Sciatic nerve (tissue), 2 donors: ENCODE measurements around the gene ISG20L2. TPM values are rescaled to one million over a fixed set of nuclear protein-coding genes. Genes with fewer than 3 reads are reported as not detected.

ENCODE experiments used
- ATAC-seq: fragments of 200-7000 bp; cut with Tn5 transposase; one replicate; pipeline ENCODE4 v1.9.1; 2020; ENCODE audit warnings: mild to moderate bottlenecking, moderate library complexity
- DNase-seq: peaks from one replicate; pipeline ENCODE4 v3.0.0-alpha.2; 2020; ENCODE audit warnings: low spot score
- intact Hi-C: fragments of 100-400 bp; cut with DNase I; formaldehyde crosslinking; loops from one replicate; pipeline ENCODE4 v1.14.2; 2022
- total RNA-seq: library from RNA; stranded (reverse); fragmentation: NEBNext Ultra II Directional; extraction: Animal tissue kit (Norgen Biotek cat#: 25700); gene quantifications from one replicate; pipeline ENCODE4 v1.2.1, GENCODE V29; 2021
- donor health status: DM: no; HTN: no; CAD: no.
- donor health status: DM: no; HTN: no; CAD: no.

Gene ISG20L2
- total RNA-seq, 1 donor from 2014 or later = 19.4 TPM

- ATAC-seq (no peak), DNase-seq (no peak)
- intact Hi-C loops = no loop called here
Measured at GRCh38 chr1:156756355-156756754, 27.8 kb upstream of the ISG20L2 start.

GRCh38 chr1:156755527-156755950, 27.0 kb upstream of the ISG20L2 start:
- DNase-seq (no peak), ATAC-seq (no peak)
- intact Hi-C loops = no loop called here

- no peak for ATAC-seq
- no peak for DNase-seq
- intact Hi-C loops = no loop called here
Measured at GRCh38 chr1:156754219-156754618, 25.7 kb upstream of the ISG20L2 start.

GRCh38 chr1:156752843-156753482, 24.4 kb upstream of the ISG20L2 start:
- DNase-seq (peak; percentile 50), ATAC-seq (no peak)
- intact Hi-C loops = no loop called here

- intact Hi-C loops = no loop called here
- peak; percentile 85 for ATAC-seq
Measured at GRCh38 chr1:156751757-156752481, 23.4 kb upstream of the ISG20L2 start.

GRCh38 chr1:156751451-156751756, 22.8 kb upstream of the ISG20L2 start, which contains the start of gene HDGF:
HDGF (minus strand) TSS chr1:156751675; CDS start chr1:156751429, 246 bp downstream.
- no peak for DNase-seq
- intact Hi-C loops = no loop called here
- ATAC-seq = no peak

More at GRCh38 chr1:156751757-156752481, 23.4 kb upstream of the ISG20L2 start:
- DNase-seq = peak; percentile 98

- intact Hi-C loops = no loop called here
- ATAC-seq (no peak), DNase-seq (peak; percentile 84)
Measured at GRCh38 chr1:156750711-156751450, 22.3 kb upstream of the ISG20L2 start.

GRCh38 chr1:156750191-156750672, 21.7 kb upstream of the ISG20L2 start:
- no peak for ATAC-seq
- intact Hi-C loops = no loop called here
- DNase-seq = no peak

- intact Hi-C loops = no loop called here
- DNase-seq (no peak), ATAC-seq (no peak)
Measured at GRCh38 chr1:156749419-156750118, 21.0 kb upstream of the ISG20L2 start.

- DNase-seq = no peak
- intact Hi-C loops = no loop called here
- peak; percentile 7 for ATAC-seq
Measured at GRCh38 chr1:156748670-156749418, 20.3 kb upstream of the ISG20L2 start.

- intact Hi-C loops = no loop called here
- no peak for ATAC-seq
Measured at GRCh38 chr1:156747742-156748669, 19.4 kb upstream of the ISG20L2 start.

GRCh38 chr1:156746728-156747631, 18.4 kb upstream of the ISG20L2 start:
- intact Hi-C loops = no loop called here
- peak; percentile 98 for DNase-seq
- peak; percentile 82 for ATAC-seq

More at GRCh38 chr1:156747742-156748669, 19.4 kb upstream of the ISG20L2 start:
- no peak for DNase-seq

- intact Hi-C loops = no loop called here
- DNase-seq (no peak), ATAC-seq (no peak)
Measured at GRCh38 chr1:156746406-156746727, 17.8 kb upstream of the ISG20L2 start.

GRCh38 chr1:156745881-156746280, 17.3 kb upstream of the ISG20L2 start:
- intact Hi-C loops = no loop called here
- DNase-seq (no peak), ATAC-seq (no peak)

- no peak for DNase-seq
- intact Hi-C loops = loop anchor here (5.0 kb wide), 1 partner anchor 1513 kb away; no protein-coding TSS in a partner anchor
- no peak for ATAC-seq
Measured at GRCh38 chr1:156744786-156745419, 16.3 kb upstream of the ISG20L2 start.

GRCh38 chr1:156744344-156744743, 15.8 kb upstream of the ISG20L2 start:
- ATAC-seq (no peak), DNase-seq (no peak)
- intact Hi-C loops = loop anchor here (5.0 kb wide), 1 partner anchor 1512 kb away; no protein-coding TSS in a partner anchor
